HG03175 (cell line): ENCODE measurements around the gene VPS39.

Experiments used
- ATAC-seq: cut with Tn5 transposase; IDR thresholded peaks from one replicate; pipeline ENCODE4 v1.9.1; 2021; ENCODE audit warnings: mild to moderate bottlenecking, moderate library complexity; ENCODE audit not compliant: unreplicated experiment

The VPS39 gene

GRCh38 chr15:42146551-42147430 lies 61.3 kb downstream of the VPS39 start:
- no peak for ATAC-seq

DNA sequence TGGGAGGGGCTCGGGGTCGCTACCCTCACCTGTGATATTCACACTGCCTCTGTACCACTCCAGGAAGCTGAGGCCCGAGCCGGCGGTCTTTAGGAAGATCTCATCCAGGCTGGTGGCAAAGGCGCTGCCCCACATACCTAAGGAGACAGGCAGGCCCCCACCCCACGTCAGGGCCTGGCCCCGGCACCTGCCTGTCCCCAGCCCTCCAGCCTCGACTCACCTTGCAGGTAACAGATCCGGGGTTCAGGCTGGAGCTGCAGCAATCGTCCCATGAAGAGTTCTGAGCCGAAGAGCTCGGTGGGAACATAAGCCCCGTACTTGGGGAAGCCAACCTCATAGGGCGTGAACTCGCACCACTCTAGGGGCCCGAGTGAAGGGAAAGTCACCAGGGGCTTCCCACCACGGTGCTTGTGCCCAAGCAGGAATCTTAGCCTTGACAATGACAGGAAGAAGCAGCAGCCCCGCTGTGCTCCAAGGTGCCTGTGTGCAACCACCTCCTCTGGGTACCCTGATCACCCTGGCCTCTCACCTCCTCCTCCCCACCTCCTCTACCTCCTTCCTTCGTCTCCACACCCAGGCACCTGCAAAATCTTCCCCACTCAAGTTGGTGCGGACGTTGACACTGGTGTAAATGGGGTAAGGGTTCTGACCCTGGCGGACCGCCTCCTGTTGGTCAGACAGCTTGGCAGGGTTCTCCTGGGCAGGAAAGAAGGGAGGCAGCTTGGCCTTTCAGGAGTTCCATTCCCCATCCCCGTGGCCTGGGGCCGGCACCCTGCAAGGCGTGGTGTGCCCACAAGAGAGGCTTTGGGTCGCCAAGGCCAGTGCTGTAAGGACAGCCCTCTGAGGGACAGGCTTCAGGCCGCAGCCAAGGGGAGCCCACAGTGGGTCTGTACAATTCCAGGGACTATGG lies 62.3 kb downstream of the VPS39 start:
- ATAC-seq = no peak

- ATAC-seq = no peak
These were observed 63.2 kb downstream of the VPS39 start for GRCh38 chr15:42144841-42145375.

- no peak for ATAC-seq
These were observed 64.1 kb downstream of the VPS39 start for GRCh38 chr15:42143866-42144625.

GRCh38 chr15:42143356-42143755 lies 64.7 kb downstream of the VPS39 start:
- no peak for ATAC-seq

GRCh38 chr15:42141795-42142667 lies 66.1 kb downstream of the VPS39 start:
- no peak for ATAC-seq

DNA sequence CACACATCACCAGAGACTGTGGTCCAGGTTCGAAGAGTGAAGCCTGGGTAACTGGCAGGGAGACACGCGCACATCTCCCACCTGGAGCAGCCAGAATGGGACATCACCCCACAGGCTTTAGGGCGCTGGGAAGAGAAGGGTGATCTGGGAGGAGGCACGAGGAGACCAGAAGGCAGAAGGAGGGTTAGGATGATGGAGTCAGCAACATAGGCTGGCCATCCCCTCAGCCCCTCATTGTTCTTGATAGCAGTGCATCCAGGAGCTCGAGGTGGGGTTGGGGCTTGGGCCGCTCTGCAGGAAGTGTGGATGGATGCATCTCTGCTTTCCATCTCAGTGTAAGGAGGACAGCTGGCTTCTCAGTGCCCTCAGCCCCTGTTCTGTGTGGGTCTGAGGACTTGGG lies 66.9 kb downstream of the VPS39 start:
- ATAC-seq = no peak

GRCh38 chr15:42140383-42141070 lies 67.6 kb downstream of the VPS39 start:
- no peak for ATAC-seq

DNA sequence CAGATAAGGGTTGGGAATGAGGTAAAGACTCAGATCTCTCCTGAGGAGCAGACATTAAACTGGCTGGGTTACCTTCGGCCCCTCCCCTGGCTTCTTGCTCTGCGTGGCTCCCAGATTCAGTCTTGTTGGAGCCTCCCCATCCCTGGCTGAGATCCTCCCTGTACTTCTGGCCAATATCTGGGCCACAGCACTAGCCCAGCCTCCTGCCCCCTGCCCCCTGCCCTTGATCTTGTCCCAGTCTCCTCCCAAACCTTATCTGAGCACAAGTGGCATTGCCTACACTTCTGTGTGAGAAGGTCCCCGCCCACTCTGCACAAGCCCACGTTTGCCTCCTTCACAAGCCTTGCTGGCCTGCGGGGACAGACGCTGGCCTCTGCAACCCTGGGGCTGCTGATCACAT lies 68.5 kb downstream of the VPS39 start:
- no peak for ATAC-seq

- ATAC-seq = no peak
These were observed 69.1 kb downstream of the VPS39 start for GRCh38 chr15:42138968-42139386.

- ATAC-seq = no peak
These were observed 69.7 kb downstream of the VPS39 start for GRCh38 chr15:42138411-42138810.

GRCh38 chr15:42137461-42138261 lies 70.4 kb downstream of the VPS39 start:
- no peak for ATAC-seq

DNA sequence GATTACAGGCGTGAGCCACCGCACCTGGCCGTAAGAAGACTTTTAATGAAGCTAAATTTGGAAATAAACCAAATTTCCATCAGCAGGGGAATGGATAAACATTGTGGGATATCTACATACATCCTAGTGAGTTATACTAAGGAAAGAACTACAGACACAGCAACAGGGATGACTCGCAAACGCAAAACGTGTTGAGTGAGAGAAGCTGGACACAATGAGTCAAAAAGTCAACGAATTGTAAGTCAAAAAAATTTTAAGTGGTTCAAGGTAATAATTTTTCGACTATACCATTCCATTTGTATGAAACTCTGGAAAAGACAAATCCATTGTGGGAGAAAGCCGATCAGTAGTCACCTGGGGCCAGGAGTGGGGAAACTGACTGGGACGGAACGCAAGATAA lies 71.6 kb downstream of the VPS39 start:
- no peak for ATAC-seq

- ATAC-seq = no peak
These were observed 72.8 kb downstream of the VPS39 start for GRCh38 chr15:42135351-42135750.

DNA sequence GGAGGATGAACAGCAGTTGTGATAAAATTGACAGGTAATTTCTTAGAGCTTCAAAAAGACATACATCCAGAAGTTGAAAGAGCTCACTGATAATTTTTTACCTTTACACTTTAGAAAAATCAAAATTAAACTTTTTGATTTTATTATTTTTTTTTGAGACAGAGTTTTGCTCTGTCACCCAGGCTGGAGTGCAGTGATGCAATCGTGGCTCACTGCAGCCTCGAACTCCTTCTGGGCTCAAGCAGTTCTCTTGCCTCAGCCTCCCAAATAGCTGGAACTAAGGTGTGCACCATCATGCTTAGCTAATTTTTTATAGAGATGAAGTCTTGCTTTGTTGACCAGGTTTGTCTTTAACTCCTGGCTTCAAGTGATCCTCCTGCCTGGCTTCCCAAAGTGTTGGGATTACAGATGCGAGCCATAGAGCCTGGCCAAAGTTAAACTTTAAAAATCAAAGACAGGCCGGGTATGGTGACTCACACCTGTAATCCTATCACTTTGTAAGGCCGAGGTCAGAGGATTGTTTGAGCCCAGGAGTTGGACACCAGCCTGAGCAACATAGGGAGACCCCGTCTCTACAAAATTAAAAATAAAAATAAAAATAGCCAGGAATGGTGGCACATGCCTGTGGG lies 73.4 kb downstream of the VPS39 start:
- ATAC-seq = no peak

- ATAC-seq = no peak
These were observed 74.1 kb downstream of the VPS39 start for GRCh38 chr15:42133886-42134502.

GRCh38 chr15:42133356-42133755 lies 74.7 kb downstream of the VPS39 start:
- no peak for ATAC-seq
